Pancreas (tissue), 10 donors: ENCODE results near the gene AP4M1. TPM values are rescaled to one million over a fixed set of nuclear protein-coding genes. Genes with fewer than 3 reads are reported as not detected.
A peak's percentile ranks its signal among the peaks of the same experiment; 100 is the strongest.

Experiments
- ATAC-seq, 4 donors: fragments of 200-7000 bp; cut with Tn5 transposase; one replicate each; pipeline versions ENCODE4 v1.8.0 to v1.9.1; 2020; ENCODE audit warnings: mild to moderate bottlenecking in 4 of 4, moderate library complexity in 4 of 4
- DNase-seq, 6 donors: peaks; one replicate each; pipeline ENCODE4 v3.0.0-alpha.2; 2020
- FAIRE-seq: peaks from 2 replicates; lab custom pipeline; 2012; peaks lifted over from hg19 to GRCh38; lab: Jason Lieb, UNC
- H3K27ac ChIP-seq, 4 donors: fragments of 200-600 bp; sonication (generic); 1 replicate in 3 of 4; 2 replicates in 1 of 4; pipeline versions ENCODE4 v1.5.0 to v1.8.0; 2020
- H3K27me3 ChIP-seq, 4 donors: fragments of 200-600 bp; one replicate each; pipeline ENCODE4 v1.8.0; 2021
- H3K36me3 ChIP-seq, 3 donors: fragments of 200-600 bp; sonication (generic) in 1 of 3; one replicate each; pipeline versions ENCODE4 v1.5.0 to v1.8.0; 2020 to 2021
- H3K4me1 ChIP-seq, 3 donors: fragments of 200-600 bp; one replicate each; pipeline ENCODE4 v1.8.0; 2021
- H3K4me3 ChIP-seq, 4 donors: fragments of 200-600 bp; sonication (generic) in 2 of 4; one replicate each; pipeline versions ENCODE4 v1.5.0 to v1.8.0; 2020 to 2021
- H3K9me3 ChIP-seq, 4 donors: fragments of 200-600 bp; one replicate each; pipeline ENCODE4 v1.8.0; 2021
- CTCF ChIP-seq, 4 donors: fragments of 200-600 bp; sonication (generic) in 3 of 4; IDR thresholded peaks; one replicate each; pipeline versions ENCODE4 v1.5.0 to v1.8.0; 2021; ENCODE audit warnings: antibody characterized with exemption in 4 of 4
- WGBS, 2 donors: extraction: QIAGEN DNeasy Blood & Tissue Kit; methylation state at CpG; one replicate each; pipeline ENCODE4 v1.1.7; 2013; 5-methylcytosine and 5-hydroxymethylcytosine counted together
- intact Hi-C, 3 donors: fragments of 100-400 bp; cut with DNase I; formaldehyde crosslinking; loops; one replicate each; pipeline versions ENCODE4 v1.11.1 to v1.14.2; 2022
- polyA plus RNA-seq, 2 donors: library from polyadenylated mRNA; stranded (reverse); fragments of 200-250 nt; gene quantifications; one replicate each; pipeline ENCODE4 v1.2.3, GENCODE V29; 2013
- total RNA-seq, 6 donors: library from RNA; stranded (reverse); fragmentation: NEBNext Ultra II Directional in 4 of 6; extraction: Animal tissue kit (Norgen Biotek cat#: 25700) in 4 of 6; gene quantifications; one replicate each; pipeline versions ENCODE4 v1.2.1 to v1.2.4, GENCODE V29; 2021 to 2023
- donor health status: healthy with polysubstance abuse.
- donor health status: DM: no; HTN: no; CAD: no; lungs with moderate emphysema.
- donor health status: DM: no; HTN: no; CAD: no.
- donor health status: control.
- donor health status: control.
- donor health status: Bipolar disorder and iron deficiency.
- donor health status: DM: yes; HTN: yes; CAD: no.
- donor health status: DM: no; HTN: no; CAD: no.
- donor health status: DM: no; HTN: no; CAD: no.
- donor health status: DM: yes; HTN: yes; CAD: no.

Gene AP4M1
- total and polyA plus RNA-seq, 8 donors = 8.6 to 25.4 (median 12.2) TPM

GRCh38 chr7:100132126-100132525, 30.7 kb downstream of the AP4M1 start:
- TF ChIP-seq CTCF (IDR thresholded peaks at IDR 0.05) = no peak
- DNase-seq (no peak), ATAC-seq (no peak), FAIRE-seq (no peak)
- H3K27ac ChIP-seq = no peak overlapping the region
- H3K9me3 ChIP-seq = no peaks in the 10 kb centered on the region
- WGBS, 2 donors = 58 to 59% methylated on average over 7 of the region's 7 CpGs
- H3K4me3 ChIP-seq = peak overlapping the region in 1 of 4 donors; percentile 2
- no peaks in the 10 kb centered on the region for H3K27me3 ChIP-seq
- no peaks in the 10 kb centered on the region for H3K36me3 ChIP-seq
- H3K4me1 ChIP-seq = peaks cover 0 to 9% (median 0%) of the 10 kb centered on the region in 3 donors
- intact Hi-C loops = loop anchor here in 1 of 3 donors (10.0 kb wide), 1 partner anchor 83 kb away; the partner anchor contains the start of gene PVRIG

GRCh38 chr7:100132697-100133151, 31.3 kb downstream of the AP4M1 start:
- Histone ChIP-seq H3K27me3 (no peaks in the 10 kb centered on the region), H3K27ac (no peak overlapping the region), H3K36me3 (no peaks in the 10 kb centered on the region), H3K9me3 (no peaks in the 10 kb centered on the region), H3K4me3 (peak overlapping the region in 1 of 4 donors; percentile 1), H3K4me1 (peaks cover 0 to 9% (median 0%) of the 10 kb centered on the region in 3 donors)
- no peak for FAIRE-seq
- WGBS, 2 donors = 14 to 19% methylated on average over 3 of the region's 3 CpGs
- intact Hi-C loops = loop anchor here in 1 of 3 donors (10.0 kb wide), 1 partner anchor 82 kb away; the partner anchor contains the start of gene PVRIG
- ATAC-seq = peak; percentile 69 to 84 (median 81)
- peak in 5 of 6 donors; percentile 50 to 70 (median 64) for DNase-seq
- TF ChIP-seq CTCF (IDR thresholded peaks at IDR 0.05) = peak; percentile 42 to 83 (median 74)

DNA sequence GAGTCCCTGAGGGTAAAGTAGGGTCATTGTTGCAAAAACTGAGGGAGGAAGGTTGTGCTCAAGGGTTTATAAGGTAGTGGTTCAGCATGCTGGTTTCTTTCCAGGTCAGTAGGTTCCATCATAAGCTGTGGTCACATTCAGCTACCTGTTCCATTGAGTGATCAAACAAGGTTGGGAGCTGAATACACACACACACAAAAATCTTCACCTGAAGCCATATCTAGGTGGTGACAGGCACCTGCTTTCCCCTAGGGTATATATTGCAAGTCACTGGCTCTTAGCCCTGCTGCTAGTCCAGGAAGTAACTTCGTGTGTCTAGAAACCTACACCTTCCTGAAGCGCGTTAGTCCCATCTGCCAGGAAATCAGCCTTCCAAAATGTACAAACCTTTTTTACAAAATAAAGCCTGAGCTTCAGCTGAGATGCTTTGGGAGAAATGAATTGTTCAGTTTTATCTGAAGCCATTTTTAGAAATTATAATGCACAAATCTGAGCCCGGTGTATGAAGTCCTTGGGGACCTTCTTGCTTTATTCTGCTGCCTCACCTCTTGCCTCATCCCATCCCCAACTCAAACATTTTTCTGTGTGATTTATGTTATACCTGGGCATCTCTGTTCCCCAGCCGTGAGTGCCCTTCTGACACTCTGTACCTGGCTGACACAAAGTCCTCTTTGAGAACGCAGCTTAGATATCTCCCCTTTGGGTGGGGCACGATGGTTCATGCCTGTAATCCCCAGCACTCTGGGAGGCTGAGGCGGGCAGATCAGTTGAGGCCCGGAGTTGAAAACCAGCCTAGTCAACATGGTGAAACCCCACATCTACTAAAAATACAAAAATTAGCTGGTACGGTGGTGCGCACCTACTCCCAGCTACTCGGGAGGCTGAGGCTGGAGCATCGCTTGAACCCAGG, 36.7 kb downstream of the AP4M1 start:
- FAIRE-seq = no peak
- Histone ChIP-seq H3K27ac (no peak overlapping the region), H3K27me3 (no peaks in the 10 kb centered on the region), H3K36me3 (no peaks in the 10 kb centered on the region), H3K4me1 (no peaks in the 10 kb centered on the region), H3K4me3 (no peak overlapping the region), H3K9me3 (no peaks in the 10 kb centered on the region)
- TF ChIP-seq CTCF (IDR thresholded peaks at IDR 0.05) = no peak
- no peak for DNase-seq
- ATAC-seq = peak in 1 of 4 donors; percentile 17
- intact Hi-C loops = loop anchor here in 1 of 3 donors (10.0 kb wide), 1 partner anchor 77 kb away; the partner anchor contains the start of gene PVRIG
- WGBS, 2 donors = 82 to 85% methylated on average over 13 of the region's 13 CpGs

- Histone ChIP-seq H3K27me3 (no peaks in the 10 kb centered on the region), H3K36me3 (no peaks in the 10 kb centered on the region), H3K27ac (no peak overlapping the region), H3K4me3 (no peak overlapping the region), H3K9me3 (no peaks in the 10 kb centered on the region), H3K4me1 (no peaks in the 10 kb centered on the region)
- FAIRE-seq (no peak), ATAC-seq (no peak), DNase-seq (no peak)
- 68 to 70% methylated on average over 3 of the region's 3 CpGs for WGBS, 2 donors
- TF ChIP-seq CTCF (IDR thresholded peaks at IDR 0.05) = no peak
- intact Hi-C loops = loop anchor here in 1 of 3 donors (10.0 kb wide), 1 partner anchor 73 kb away; the partner anchor contains the start of gene PVRIG
These were observed 40.1 kb downstream of the AP4M1 start for GRCh38 chr7:100141555-100141949.
